ENCODE results near the gene CPNE4. TPM values are rescaled to one million over a fixed set of nuclear protein-coding genes. Genes with fewer than 3 reads are reported as not detected.

The CPNE4 gene
- total RNA-seq, 1 donor, result not detected

- TF ChIP-seq CTCF (IDR thresholded peaks at IDR 0.05; ENCODE audit: insufficient read depth, low read length), result no peak
- DNase-seq (ENCODE audit: low read depth), result peak; percentile 31
- H3K4me3 ChIP-seq (ENCODE audit: low read depth, low read length), result no peak overlapping the region
Observed at GRCh38 chr3:131728898-131729642, 305.7 kb downstream of the CPNE4 start.

GRCh38 chr3:131725414-131725813, 309.4 kb downstream of the CPNE4 start:
- H3K4me3 ChIP-seq (ENCODE audit: low read depth, low read length), result no peak overlapping the region
- DNase-seq (ENCODE audit: low read depth), result no peak
- TF ChIP-seq CTCF (IDR thresholded peaks at IDR 0.05; ENCODE audit: insufficient read depth, low read length), result no peak

GRCh38 chr3:131723343-131723742, 311.5 kb downstream of the CPNE4 start:
- H3K4me3 ChIP-seq (ENCODE audit: low read depth, low read length), result no peak overlapping the region
- no peak for DNase-seq (ENCODE audit: low read depth)
- no peak for TF ChIP-seq CTCF (IDR thresholded peaks at IDR 0.05; ENCODE audit: insufficient read depth, low read length)

DNA sequence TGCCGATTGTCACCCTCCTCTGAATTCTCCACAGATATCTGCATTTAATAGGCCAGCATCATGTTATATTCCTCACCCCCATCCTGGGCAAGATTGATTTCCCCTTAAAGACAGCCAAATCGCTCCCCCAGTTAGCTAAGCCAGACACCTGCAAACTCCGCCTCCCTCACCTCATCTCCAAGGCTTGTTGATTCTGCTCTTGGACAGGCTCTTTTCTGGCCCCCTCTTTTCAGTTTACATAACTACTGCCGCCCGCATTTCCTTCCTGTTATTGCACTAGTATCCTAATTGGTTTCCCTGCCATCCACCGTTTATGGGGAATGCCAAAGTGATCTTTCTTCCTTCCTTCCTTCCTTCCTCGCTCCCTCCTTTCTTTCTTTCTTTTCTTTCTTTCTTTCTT, 317.3 kb downstream of the CPNE4 start:
- H3K4me3 ChIP-seq (ENCODE audit: low read depth, low read length), result no peak overlapping the region
- DNase-seq (ENCODE audit: low read depth), result no peak
- no peak for TF ChIP-seq CTCF (IDR thresholded peaks at IDR 0.05; ENCODE audit: insufficient read depth, low read length)

- no peak for TF ChIP-seq CTCF (IDR thresholded peaks at IDR 0.05; ENCODE audit: insufficient read depth, low read length)
- no peak overlapping the region for H3K4me3 ChIP-seq (ENCODE audit: low read depth, low read length)
- no peak for DNase-seq (ENCODE audit: low read depth)
Observed at GRCh38 chr3:131716943-131717342, 317.9 kb downstream of the CPNE4 start.

GRCh38 chr3:131716007-131716406, 318.8 kb downstream of the CPNE4 start:
- no peak for DNase-seq (ENCODE audit: low read depth)
- TF ChIP-seq CTCF (IDR thresholded peaks at IDR 0.05; ENCODE audit: insufficient read depth, low read length), result no peak
- no peak overlapping the region for H3K4me3 ChIP-seq (ENCODE audit: low read depth, low read length)
